SIG-M5 (cell line): ENCODE results near the gene MDM1.

Experiments used
- DNase-seq: peaks from one replicate; lab custom pipeline; 2025; lab: John Stamatoyannopoulos, UW

Gene MDM1, protein sequence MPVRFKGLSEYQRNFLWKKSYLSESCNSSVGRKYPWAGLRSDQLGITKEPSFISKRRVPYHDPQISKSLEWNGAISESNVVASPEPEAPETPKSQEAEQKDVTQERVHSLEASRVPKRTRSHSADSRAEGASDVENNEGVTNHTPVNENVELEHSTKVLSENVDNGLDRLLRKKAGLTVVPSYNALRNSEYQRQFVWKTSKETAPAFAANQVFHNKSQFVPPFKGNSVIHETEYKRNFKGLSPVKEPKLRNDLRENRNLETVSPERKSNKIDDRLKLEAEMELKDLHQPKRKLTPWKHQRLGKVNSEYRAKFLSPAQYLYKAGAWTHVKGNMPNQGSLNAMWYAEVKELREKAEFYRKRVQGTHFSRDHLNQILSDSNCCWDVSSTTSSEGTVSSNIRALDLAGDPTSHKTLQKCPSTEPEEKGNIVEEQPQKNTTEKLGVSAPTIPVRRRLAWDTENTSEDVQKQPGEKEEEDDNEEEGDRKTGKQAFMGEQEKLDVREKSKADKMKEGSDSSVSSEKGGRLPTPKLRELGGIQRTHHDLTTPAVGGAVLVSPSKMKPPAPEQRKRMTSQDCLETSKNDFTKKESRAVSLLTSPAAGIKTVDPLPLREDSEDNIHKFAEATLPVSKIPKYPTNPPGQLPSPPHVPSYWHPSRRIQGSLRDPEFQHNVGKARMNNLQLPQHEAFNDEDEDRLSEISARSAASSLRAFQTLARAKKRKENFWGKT

DNA sequence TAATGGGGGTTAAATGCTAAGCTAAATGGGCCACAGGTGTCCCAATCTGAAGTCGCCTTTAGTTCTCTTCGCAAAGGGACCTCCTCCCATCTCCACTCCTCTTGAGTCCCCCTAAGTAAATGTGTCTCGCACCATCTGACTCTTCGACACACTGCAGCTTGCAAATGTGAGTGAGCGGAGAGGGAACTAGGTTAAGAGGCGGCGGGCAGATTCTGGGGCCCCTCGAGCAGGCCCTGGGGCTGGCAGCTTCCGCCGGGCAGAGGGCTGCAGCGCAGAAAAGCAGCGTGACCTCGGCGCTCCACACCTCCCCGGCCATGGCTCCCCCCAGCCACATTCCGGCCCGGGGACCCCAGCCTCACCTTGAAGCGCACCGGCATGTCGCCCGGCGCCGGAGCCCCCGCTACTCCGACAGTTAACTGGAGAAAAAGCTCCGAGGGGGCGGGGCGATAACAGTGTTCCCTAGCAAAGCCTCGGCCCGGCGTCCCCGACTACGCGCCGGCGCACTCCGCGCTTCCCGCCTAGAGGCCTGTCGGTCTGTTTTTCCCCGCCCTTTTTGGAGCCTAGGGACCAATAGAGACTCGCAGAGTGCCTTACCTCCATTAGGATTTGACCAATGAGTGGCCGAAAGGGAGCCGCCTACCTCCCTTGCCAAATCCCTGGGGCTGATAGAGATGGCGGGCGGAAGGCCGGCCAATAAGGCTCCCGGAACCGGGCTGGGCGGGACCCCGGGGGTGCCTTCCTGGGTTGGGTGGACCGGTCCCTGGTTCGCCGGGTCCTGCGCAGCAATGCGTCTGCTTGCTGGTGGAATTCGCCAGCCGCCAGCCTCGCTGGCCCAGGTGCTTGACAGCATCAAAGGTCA is at the start of gene MDM1:
Gene MDM1 (minus strand): TSS at position 494 of the 859 bp plus-strand sequence. CDS start 117 bp downstream, at position 377.
- peak; percentile 93 for DNase-seq

DNA sequence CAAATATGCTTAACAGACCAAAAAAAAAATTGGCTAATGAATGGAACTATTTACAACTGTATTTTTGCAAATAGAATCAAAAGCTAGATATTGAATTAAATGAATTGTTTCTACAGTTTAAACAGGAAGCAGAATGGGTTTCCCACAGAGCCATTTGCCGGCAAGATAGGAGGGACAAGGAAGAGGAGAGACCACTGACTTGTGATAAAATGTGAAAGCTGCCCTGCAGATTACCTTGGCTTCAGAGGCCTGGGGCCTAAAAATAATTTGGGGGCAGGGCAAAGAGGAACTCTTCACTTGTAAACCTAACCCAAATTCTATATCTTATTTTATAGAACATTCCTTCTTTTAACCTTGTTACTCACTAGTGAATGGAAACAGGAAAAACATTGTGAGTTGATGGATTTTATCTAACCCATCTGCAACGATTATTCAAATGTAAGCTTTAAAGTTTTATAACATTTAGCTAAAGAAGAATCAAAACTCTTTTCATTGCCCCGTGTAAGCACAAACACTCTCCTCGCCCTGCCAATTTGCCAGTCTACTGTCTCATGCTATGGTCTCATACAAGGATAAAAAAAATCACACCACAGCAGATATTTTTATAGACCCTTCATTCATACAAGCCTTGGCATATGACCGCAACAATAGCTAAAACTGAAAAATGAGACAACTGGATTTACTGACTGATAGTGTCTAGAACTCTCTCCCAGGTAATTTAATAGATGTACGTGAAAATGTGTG is 49.5 kb upstream of the MDM1 start:
- no peak for DNase-seq

DNA sequence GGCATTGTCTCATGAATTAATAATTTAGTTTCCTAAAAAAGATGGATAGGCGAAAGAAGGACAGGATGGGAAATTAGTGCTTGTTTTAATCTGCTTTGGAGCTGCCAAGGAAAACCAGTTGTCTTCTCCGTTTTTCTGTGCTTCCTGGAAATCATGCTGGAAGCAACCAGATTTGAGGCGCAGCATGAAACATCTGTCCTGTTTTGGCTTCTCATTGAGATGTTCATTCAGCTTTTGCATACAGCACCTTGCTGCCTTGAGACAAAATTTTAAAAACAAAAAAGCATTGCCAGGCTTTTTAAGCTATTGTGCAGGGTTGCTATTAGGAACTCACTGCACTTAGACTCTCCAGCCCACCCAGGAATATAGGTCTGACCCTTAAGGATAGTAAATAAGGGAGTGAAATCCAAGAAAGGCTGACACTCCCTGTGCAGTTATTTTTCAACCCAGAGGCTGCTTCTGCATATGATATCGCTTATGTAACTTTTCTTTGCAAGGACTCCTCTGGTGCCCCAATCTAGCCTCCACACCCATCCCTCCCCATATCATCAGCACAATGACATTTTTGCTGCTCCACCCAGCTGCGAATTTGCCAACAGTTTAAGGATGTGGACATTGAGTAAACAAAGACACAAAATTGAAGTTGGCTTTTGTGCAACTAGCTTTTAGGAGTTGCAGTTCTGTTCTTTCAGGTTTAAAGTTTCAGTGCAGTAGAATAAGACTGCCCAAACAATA is 46.9 kb upstream of the MDM1 start:
- DNase-seq: peak; percentile 68

DNA sequence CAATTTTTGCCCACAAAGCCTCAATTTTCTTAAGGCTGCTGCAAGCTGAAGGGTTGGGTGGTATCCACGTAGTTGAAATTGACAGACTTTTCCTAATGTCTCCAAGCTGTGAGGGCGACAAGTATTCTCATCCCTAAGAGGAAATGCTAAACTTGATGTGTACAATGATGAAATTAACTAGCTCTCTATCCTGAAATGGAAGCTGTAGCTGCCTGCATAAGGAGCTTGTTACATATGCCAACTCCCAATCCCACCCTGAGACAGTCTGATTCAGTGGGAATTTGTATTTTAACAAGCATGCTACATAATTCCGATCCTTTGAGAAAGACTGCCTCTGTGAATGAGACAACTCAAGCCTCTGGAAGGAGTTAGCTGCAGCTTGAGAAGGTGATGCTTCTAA is 45.7 kb upstream of the MDM1 start:
- no peak for DNase-seq

DNA sequence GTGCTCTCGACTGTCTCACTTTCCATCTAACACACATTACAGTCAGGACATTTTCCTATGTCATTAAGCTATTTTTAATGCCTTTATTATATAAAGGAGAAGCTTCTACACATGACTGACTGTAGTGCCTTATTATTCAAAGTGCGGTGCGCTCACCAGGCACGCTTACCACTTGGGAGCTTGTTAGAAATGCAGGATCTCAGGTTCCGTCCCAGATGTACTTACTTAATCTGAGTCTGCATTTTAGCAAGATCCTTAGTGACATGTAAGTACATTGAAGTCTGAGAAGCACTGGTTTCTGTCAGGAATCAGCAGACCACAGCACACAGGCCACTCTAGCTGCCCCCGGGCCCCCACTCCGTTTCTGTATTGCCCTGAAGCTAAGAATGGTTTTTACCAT is 44.7 kb upstream of the MDM1 start:
- no peak for DNase-seq

DNA sequence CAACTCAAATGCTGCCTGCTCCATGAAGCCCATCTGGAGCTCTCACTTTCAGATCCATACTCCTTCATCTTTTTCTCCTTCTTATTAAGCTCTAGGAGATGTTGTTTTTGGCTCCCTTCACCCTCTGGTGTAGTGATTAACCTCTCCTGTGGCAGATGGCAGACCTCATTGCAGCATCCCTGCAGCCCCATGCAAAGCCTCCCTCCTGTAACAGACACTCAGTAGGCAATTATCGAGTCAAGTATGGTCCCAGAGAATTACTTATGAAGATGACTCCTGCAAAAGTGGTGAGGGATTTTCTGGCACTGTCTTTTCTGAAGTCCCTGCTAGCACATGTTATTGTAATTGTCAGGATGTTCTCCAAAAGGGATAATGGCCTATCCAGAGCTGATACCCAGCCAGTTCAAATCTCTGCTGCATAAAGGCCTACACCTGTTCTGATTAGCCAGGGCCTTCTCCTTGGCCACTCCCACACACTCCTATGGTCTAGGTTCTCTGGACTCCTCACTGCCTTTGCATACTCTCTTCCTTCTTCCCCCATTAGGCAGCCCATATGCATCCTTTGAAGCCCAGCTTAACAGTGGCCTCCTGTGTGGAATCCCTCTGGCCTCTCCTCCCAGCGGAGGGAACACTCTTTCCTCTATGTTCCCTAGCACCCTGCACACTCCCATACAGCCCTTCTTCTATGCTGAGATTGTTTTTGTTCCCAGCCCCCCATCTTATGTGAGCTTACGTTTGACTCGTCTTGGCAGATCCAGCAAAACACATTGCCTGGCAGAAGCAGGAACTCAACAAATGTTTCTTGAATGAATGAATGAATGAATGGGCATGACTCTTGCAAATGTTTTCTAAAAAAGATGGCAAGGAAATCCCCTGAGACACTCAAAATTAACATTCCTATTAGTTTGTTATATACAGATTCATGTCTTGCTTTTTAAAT is 43.9 kb upstream of the MDM1 start:
- DNase-seq: no peak

DNA sequence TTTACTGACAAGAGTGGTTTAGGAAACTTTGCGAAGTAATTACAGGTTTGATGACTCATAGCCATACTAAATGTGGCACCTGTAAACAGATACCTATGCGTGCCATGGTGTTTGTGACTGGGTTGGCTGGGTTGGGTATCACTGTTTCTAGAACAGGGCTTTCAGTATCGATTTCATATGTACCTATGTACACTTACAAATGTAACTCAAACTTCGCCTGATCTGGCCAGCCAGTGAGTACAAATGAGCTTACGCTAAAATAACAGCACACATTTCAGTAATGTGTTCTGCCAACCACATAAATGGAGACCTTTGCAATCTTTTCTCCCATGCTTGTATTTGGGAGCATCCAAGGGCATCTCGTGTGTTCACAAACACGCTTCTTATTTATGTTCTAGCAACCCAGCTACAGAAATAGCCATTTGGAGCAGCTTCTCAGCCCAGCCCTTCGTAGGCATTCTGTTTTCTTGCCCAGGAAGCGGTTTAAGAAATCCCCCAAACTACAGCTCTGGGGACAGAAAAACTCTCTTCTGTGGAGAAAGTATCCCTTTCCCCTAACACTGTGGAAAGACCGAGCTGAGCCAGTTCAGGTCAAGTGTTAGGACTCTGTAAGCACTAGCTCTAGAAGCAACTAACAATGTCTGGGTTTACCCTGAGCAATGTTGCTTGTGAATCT is 42.3 kb upstream of the MDM1 start:
- DNase-seq: no peak

DNA sequence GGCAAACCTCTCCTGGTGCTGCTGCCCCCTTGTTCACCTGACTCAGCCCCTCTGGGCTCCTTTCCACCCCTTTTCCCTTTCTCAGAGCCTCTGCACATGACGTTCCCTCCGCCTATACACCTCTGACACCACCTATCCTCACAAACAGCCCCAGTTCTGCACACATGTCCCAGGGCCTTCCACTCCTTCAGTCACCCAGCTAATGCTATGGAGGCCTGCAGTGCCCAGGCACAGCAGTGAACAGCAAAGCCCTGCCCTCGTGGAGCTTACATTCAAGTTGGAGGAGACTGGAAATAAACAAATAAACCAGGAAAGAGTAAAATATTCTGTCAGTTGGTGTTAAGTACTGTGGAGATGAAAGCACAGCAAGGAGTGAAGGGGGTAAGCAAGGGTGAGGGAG is 38.5 kb upstream of the MDM1 start:
- no peak for DNase-seq

DNA sequence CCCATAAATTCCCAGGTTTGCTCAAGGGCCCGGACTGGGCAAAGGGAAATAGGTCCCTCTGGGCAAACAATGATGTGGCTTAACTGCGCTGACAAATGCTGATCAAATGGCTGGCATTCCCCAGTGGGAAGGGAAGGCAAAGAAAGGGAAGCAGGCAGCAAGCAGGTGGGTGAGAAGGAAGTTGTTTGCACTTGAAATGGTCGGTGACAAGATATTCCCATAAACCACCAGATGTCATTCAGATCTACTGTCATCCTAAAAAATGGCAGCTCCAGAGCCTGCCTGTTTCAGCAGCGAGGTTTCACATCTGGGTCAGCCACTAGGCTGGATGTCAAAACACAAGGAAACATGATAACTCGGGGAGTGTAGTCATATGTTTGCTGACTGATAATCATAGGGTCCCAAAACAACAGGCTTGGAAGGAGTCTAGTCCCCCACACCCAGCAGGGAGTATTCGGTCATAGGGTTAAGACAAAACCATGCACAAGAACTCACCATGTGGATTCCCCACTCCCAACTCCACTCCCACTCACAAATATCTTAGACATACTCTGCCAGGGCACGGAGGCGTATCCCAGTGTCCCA is 37.9 kb upstream of the MDM1 start:
- DNase-seq: no peak

DNA sequence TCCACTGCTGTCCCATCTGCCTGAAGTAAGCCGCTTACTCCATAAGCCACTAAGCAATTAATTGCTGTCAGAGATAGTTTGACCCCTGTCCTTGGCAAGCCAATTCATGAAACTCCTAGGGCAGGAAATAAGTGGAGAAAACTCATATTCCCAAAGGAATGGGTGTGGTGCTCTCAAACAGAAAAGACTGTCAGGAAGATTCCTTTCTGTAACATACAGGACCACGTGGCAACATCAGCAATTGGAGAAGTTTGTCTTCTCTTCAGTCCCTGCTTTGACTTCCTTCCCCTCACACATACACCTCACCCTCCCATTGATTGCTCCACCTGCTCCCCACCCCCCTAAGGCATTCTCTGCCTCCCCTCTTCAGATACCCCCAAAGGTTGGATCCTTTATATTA is 36.2 kb upstream of the MDM1 start:
- DNase-seq: no peak

DNA sequence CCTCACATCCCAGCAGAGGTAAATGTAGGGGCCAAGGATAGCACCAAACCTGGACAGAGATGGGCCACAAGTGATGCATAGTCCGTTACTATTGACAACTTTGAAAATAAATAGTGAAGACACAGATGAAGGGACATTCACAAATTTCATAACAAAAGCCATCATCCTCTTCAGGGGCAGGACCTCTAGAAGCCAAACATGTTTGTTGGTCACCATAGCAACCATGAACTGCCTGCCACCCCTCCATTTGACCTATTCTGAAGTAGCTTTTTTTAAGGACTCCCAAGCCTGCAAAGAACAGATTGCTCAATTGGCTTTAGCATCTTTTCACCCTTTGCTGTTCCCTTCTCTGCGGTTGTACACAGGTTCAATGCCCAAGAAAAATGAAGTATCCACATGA is 35.7 kb upstream of the MDM1 start:
- no peak for DNase-seq

DNA sequence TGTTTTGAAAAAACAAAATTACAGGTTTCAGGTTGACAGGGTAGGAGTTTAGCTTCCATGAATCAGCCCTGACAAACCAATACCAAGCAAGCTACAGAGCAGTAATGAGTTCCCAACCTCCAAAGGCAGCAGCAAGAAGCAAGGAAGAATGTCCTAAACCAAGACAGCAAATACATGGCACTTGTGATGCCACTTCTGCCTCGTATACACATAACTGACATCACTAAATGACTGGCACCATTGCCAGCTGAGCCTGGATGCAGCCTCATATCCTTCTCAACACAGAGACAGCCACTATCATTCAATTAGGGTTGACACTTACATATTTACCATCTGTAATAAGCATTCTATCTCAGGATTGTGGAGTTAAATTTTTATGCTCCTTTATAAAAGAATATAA is 35.0 kb upstream of the MDM1 start:
- no peak for DNase-seq

DNA sequence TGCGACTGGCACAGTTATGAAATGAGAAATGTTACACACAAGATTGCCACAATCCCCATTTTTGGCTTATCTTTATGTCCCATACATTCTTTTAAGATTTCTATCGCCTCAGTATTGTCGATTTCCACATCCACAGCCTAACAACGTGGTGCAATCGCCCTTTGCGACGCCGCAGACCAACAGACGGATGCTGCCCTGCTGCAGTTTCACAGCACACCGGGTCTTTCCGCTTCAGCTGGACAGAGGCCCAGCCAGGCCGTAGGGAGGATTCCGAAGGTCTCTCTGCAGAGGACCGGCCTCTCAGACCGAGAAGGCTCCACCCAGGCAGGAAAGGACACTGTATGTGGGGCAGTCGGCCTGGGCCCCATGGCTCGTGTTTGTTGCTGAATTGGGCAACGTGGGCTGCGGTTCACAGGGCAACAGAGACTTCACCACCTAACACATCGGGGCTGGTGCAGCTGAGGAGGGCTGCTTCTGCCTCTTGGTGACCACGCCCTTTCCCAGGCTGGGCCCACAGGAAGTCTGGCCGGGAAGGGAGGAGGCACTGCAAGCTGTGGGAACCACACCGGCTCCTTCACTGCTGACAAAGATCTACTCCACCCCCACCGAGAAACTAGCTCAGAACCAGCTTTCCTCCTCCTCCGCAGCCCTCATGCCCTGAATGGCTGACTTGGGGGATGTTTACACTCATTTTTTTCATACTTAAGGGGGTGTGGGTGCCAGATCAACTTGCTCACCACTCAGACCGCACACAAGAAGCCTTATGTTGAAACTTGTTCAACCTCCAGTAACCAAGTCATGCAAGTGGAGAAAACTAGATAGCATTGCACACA is 32.9 kb upstream of the MDM1 start:
- DNase-seq: peak; percentile 99

DNA sequence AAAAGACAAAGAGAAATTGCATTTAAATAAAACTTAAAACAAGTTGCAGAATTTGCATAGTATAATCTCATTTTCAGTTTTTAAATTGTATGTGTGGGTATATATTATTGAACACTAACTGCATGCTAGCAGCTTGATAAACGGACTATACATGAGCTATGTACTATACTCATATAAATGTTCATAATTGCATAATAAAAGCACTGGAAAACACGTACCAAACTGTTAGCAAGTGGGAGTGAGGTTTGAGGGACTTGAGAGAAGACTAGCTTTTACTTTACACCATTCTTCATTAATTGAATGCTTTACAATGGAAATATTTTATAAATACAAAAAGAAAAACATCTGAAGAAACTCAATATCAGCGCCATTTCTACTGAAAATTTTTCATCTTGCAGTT is 32.2 kb upstream of the MDM1 start:
- DNase-seq: no peak

DNA sequence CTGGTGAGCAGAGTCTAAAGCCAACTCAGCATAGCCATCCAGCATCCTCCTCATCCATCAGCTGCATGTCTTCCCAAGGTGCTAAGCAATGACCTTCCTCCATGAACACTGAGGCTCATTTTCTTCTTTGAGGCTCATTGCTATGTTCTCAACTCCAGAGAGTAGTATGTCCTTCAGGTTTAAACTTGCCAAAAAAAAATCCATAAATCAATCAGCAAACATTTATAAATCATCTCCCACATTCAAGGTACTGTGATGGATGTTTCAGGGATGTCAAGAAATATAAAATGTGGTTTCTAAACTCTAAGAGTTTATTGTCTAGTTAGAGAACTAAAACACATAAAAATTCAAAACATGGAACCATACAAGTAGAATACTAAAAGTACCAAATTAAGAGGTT is 29.8 kb upstream of the MDM1 start:
- no peak for DNase-seq

DNA sequence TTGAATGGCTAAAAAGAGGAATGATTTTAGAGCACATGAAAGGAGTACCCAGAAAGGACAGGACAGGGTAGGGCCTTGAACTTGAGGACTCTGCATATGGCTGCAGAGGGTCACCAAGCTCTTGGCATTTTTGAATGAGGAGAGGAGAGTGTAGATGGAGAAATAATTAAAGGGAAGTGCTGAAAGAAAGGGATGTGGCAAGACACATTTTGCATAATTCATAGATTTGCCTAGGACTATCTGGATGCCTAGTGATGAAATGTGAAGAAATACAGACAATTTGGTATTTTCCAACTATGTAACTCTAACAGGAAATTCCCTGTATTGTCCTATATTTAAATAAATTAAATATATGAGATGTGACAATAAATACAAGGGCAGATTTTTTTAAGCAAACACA is 27.5 kb upstream of the MDM1 start:
- peak; percentile 62 for DNase-seq

DNA sequence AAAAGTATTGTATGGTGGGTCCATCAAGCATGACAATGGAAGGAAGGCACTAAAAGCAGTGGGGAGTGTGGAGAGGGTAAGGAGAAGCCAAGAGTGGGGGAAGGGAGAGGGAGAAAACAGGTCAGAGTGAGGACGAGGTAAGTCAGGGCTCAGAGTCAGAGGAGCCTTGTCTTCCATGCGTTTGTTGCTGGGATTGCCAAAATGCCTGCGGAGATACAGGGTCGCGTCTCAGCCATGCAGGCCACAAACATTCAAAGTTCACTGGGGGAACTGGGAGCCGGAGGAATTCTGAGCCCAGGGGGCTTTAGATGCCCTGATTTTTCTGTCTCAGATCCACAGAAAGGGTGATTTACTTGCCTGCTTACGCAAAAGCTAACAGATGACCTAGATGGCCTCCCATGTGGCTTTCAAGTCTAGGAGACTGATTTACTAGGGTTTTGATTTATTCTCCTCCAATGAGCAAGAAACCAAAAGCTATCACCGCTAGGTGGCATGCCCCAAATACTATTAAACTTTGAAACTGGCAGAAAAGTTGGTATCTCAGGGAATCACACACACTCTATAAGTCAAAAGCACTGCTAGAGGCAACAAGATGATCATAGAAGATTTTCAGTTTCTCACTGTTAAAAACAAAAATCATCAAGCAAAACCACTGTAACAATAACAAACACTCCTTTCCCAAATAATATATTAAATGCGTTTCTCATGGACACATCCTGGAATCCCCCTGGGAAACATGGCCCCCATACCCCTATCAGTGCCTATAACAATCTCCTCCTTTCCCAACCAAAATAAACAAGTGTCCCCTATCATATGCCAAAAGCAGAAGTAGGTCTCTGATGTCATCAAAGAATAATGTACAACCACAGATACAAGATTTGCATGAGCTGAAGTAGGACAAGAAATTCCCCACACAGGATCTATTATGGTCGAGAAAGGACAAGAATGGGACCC is 26.6 kb upstream of the MDM1 start:
- no peak for DNase-seq
